ENCODE data around the gene SLC30A2.

SLC30A2 gene

DNA sequence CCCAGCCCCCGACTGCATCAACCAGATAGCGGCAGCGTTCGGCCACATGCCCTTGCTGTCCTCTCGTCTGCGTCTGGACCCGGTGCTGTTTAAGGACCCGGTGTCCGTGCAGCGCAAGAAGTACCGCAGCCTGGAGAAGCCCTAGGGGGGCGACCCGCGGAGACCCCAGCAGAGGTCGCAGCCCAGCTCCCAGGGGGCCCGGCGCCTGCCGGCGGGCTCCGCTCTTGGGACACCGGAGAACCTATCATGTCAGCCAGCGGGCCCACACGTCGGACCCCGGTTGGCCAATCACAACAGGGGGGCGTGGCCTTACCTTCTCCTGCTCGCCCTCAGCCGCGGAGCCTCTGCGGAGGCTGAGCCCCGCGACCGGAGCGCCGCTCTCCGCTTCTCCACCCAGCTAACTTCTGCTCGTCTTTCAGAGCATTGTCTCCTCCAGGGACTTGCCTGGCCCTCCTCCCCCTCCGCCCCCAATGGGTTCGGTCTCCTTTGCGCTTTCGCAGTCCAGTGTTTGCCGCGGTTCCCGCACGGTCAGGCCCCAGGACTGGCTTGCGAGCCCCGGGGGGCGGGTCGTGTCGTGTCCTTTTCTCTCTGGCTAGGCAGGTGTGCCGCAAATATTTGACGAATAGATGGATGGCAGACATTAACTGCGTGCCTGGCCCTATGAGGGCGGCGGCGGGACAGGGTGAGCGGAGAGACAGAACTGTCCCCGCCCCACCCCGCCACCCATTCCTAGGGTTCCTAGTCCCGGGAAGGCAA lies 10.5 kb downstream of the SLC30A2 start:
- Histone ChIP-seq H3K27ac (peak overlapping the region; percentile 51 to 80), H3K9me3 (no peaks in the 10 kb centered on the region), H3K4me1 (peaks cover 0 to 15% (median 10%) of the 10 kb centered on the region in 4 donors), H3K4me3 (peak overlapping the region; percentile 70 to 81), H3K27me3 (peaks cover 0 to 18% of the 10 kb centered on the region in 2 donors), H3K36me3 (no peaks in the 10 kb centered on the region)
- peak; percentile 95 to 97 for DNase-seq
- intact Hi-C loops (cut with DNase I; ENCODE audit: low total_unique reads), result loop anchor here (5.0 kb wide), 1 partner anchor 107 kb away; no protein-coding TSS in a partner anchor
- TF ChIP-seq CTCF (IDR thresholded peaks at IDR 0.05), result no peak

DNA sequence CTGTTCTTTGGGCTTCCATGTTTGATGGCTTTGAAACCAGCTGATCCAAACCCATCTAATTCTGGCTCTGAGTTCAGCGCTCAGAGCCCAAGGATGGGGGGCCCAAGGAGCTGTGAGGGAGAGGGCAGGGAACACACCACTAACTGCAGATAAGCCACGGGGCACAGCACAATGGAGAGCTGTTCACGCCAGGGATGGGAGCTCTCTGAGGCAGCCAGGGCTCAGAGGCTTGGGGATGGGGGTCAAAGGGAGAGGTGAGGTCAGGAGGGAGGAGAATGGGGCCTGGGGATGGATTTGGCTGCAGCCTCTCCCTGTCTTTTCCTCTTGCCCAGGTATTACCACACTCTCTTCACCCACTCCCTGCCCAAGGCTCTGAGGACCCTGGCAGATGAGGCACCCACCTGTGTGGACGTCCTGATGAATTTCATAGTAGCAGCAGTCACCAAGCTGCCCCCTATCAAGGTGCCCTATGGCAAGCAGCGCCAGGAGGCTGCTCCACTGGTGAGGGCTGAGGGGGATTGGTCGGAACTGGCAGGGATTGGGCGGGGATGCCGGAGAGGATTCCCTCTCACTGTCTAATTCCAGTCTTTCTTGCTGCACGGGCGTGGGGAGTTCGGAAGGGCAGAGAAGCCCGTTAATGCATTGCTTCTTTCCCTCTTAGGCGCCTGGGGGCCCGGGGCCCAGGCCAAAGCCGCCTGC lies 11.3 kb downstream of the SLC30A2 start:
- intact Hi-C loops (cut with DNase I; ENCODE audit: low total_unique reads), result loop anchor here (5.0 kb wide), 1 partner anchor 108 kb away; no protein-coding TSS in a partner anchor
- peaks cover 0 to 15% (median 10%) of the 10 kb centered on the region in 4 donors for H3K4me1 ChIP-seq
- no peaks in the 10 kb centered on the region for H3K9me3 ChIP-seq
- TF ChIP-seq CTCF (IDR thresholded peaks at IDR 0.05), result no peak
- H3K27ac ChIP-seq, result peak overlapping the region in 1 of 2 donors; percentile 80
- no peak for DNase-seq
- H3K27me3 ChIP-seq, result peaks cover 0 to 18% of the 10 kb centered on the region in 2 donors
- no peaks in the 10 kb centered on the region for H3K36me3 ChIP-seq
- H3K4me3 ChIP-seq, result peak overlapping the region; percentile 70 to 81

- Histone ChIP-seq H3K4me3 (no peak overlapping the region), H3K9me3 (no peaks in the 10 kb centered on the region), H3K27ac (no peak overlapping the region), H3K4me1 (peaks cover 0 to 15% (median 10%) of the 10 kb centered on the region in 4 donors), H3K36me3 (no peaks in the 10 kb centered on the region), H3K27me3 (peaks cover 0 to 14% of the 10 kb centered on the region in 2 donors)
- intact Hi-C loops (cut with DNase I; ENCODE audit: low total_unique reads), result no loop called here
- TF ChIP-seq CTCF (IDR thresholded peaks at IDR 0.05), result no peak
- no peak for DNase-seq
Measured at GRCh38 chr1:26032656-26033357, 13.1 kb downstream of the SLC30A2 start.

- peaks cover 0 to 15% (median 10%) of the 10 kb centered on the region in 4 donors for H3K4me1 ChIP-seq
- intact Hi-C loops (cut with DNase I; ENCODE audit: low total_unique reads), result no loop called here
- peaks cover 0 to 11% of the 10 kb centered on the region in 2 donors for H3K27me3 ChIP-seq
- no peaks in the 10 kb centered on the region for H3K9me3 ChIP-seq
- H3K27ac ChIP-seq, result no peak overlapping the region
- no peak for DNase-seq
- no peaks in the 10 kb centered on the region for H3K36me3 ChIP-seq
- TF ChIP-seq CTCF (IDR thresholded peaks at IDR 0.05), result no peak
- H3K4me3 ChIP-seq, result no peak overlapping the region
Measured at GRCh38 chr1:26031611-26032220, 14.2 kb downstream of the SLC30A2 start.

DNA sequence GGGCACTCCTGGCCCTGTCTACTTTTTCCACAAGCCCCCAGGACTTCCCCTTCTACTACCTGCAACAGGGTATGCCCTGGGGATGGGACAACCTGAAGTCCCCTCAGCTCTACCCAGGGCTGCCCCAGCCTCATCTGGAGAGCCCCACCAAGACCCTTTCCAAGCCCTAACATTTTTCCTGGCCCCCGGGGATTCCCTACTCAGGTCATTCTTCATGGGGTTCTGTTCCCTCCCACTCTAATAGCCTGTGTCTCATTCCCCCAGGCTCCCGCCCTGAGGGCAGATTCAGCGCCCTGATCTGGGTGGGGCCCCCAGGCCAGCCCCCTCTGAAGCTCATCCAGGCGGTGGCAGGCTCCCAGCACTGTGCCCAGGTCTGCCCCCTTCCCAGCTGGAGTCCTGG lies 14.7 kb downstream of the SLC30A2 start:
- Histone ChIP-seq H3K9me3 (no peaks in the 10 kb centered on the region), H3K4me3 (no peak overlapping the region), H3K36me3 (no peaks in the 10 kb centered on the region), H3K4me1 (peaks cover 0 to 11% (median 7%) of the 10 kb centered on the region in 4 donors), H3K27ac (no peak overlapping the region), H3K27me3 (peaks cover 0 to 11% of the 10 kb centered on the region in 2 donors)
- no peak for TF ChIP-seq CTCF (IDR thresholded peaks at IDR 0.05)
- intact Hi-C loops (cut with DNase I; ENCODE audit: low total_unique reads), result no loop called here
- DNase-seq, result no peak
